ENCODE data around the gene SLC4A2. TPM values are rescaled to one million over a fixed set of nuclear protein-coding genes. Genes with fewer than 3 reads are reported as not detected.

The SLC4A2 gene
- total RNA-seq, 6 experiments from 2014 or later: 153 to 188 (median 164) TPM

DNA sequence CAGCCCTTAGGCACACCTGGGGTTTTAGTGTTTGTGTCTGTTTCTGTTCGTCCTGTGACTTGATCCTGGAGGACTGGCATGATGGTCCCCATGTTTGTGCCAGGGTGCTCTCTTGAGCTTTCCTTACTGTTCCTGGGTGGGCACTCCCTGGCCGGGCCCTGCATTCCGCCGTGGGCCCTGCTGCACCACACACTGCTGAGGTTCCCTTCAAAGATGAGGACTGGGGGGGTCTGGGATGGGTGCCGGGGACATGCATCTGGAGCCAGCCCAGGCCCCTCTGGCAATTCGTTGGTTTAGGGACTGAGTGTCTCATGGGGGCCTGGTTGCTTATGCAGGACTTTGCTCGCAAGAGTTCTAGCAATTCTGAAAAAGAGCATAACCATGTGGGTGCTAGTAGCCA, 31.6 kb downstream of the SLC4A2 start:
- DNase-seq: no peak
- Mint-ChIP-seq H3K4me1 (ENCODE audit: low read depth) (peaks cover 73% of the 10 kb centered on the region), H3K36me3 (ENCODE audit: low read depth) (no peaks in the 10 kb centered on the region; the same call in none of the 2 replicates), H3K9me3 (no peaks in the 10 kb centered on the region), H3K4me3 (no peak overlapping the region), H3K27me3 (ENCODE audit: insufficient read depth) (peaks cover 9% of the 10 kb centered on the region), H3K27ac (peak overlapping the region; percentile 53)
- TF ChIP-seq, protein P1, sequence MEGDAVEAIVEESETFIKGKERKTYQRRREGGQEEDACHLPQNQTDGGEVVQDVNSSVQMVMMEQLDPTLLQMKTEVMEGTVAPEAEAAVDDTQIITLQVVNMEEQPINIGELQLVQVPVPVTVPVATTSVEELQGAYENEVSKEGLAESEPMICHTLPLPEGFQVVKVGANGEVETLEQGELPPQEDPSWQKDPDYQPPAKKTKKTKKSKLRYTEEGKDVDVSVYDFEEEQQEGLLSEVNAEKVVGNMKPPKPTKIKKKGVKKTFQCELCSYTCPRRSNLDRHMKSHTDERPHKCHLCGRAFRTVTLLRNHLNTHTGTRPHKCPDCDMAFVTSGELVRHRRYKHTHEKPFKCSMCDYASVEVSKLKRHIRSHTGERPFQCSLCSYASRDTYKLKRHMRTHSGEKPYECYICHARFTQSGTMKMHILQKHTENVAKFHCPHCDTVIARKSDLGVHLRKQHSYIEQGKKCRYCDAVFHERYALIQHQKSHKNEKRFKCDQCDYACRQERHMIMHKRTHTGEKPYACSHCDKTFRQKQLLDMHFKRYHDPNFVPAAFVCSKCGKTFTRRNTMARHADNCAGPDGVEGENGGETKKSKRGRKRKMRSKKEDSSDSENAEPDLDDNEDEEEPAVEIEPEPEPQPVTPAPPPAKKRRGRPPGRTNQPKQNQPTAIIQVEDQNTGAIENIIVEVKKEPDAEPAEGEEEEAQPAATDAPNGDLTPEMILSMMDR (IDR thresholded peaks at IDR 0.05): no peak

DNA sequence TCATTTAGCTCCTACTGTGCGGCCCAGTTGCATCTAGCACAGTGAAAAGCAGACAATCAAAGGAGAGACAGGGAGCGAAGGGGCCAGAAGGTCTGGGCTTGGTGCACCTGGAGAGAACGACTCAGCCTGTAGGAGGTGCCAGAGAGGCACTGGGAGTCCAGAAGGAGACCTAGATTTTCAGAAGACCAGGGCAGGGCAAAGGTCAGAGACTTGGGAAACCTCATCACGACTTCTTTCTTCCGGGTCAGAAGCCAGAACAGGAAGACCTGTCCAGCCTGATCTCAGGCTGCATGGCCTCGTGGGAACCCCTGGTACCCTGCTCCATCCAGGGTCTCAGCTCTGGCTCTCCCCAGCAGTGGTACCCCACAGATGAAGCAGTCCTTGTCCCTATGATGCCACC, 32.0 kb downstream of the SLC4A2 start:
- Mint-ChIP-seq H3K9me3 (no peaks in the 10 kb centered on the region), H3K27me3 (ENCODE audit: insufficient read depth) (peaks cover 9% of the 10 kb centered on the region), H3K27ac (peak overlapping the region; percentile 53), H3K4me1 (ENCODE audit: low read depth) (peaks cover 75% of the 10 kb centered on the region), H3K4me3 (no peak overlapping the region), H3K36me3 (ENCODE audit: low read depth) (no peaks in the 10 kb centered on the region; the same call in none of the 2 replicates)
- DNase-seq: no peak
- TF ChIP-seq, protein P1 (IDR thresholded peaks at IDR 0.05): peak; percentile 78

DNA sequence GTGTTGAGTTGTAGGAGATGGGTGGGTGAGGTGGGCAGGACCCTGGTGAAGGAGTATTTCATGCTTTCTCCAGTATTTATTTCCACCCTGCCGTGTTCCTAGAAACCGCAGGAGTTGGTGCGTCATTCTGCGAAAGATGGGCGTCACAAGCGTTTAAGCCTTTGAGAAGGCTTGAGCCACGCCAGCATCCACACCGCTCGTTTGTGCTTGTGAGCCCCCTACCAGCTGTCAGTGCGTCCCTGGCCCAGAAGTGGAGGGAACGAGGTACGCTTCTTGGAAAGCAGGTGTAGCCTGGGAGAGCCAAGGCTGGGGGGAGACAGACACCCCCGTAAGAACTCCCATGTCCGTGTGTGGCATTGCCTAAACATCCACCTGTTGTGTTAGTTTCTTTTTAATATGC, 32.6 kb downstream of the SLC4A2 start:
- TF ChIP-seq, protein P1 (IDR thresholded peaks at IDR 0.05): no peak
- H3K4me1 Mint-ChIP-seq (ENCODE audit: low read depth): peaks cover 75% of the 10 kb centered on the region
- no peak for DNase-seq
- H3K27ac Mint-ChIP-seq: no peak overlapping the region
- H3K36me3 Mint-ChIP-seq (ENCODE audit: low read depth): no peaks in the 10 kb centered on the region; the same call in none of the 2 replicates
- no peaks in the 10 kb centered on the region for H3K9me3 Mint-ChIP-seq
- H3K27me3 Mint-ChIP-seq (ENCODE audit: insufficient read depth): peaks cover 9% of the 10 kb centered on the region
- H3K4me3 Mint-ChIP-seq: no peak overlapping the region

DNA sequence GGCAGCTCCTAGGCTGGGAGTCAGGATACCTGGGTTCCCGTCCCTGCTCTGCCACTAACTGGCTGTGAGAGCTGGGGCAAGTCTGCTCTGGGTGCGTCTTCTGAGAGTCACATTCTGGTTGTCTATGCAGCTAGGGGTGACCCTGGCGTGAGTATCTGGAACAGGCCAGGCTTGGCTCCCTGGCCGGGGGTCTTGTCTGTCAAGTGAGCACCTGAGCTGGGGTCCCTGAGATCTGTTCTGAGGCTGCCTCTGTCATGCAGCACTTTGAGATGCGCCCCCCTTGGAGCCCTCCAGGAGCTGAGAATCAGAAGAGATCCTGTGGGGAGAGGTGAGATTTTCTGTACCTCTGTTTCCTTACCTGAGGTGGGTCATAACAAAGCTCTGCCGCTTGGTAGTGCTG, 34.4 kb downstream of the SLC4A2 start:
- peaks cover 5% of the 10 kb centered on the region for H3K27me3 Mint-ChIP-seq (ENCODE audit: insufficient read depth)
- TF ChIP-seq, protein P1 (IDR thresholded peaks at IDR 0.05): no peak
- no peak overlapping the region for H3K4me3 Mint-ChIP-seq
- DNase-seq: no peak
- H3K4me1 Mint-ChIP-seq (ENCODE audit: low read depth): peaks cover 67% of the 10 kb centered on the region
- peak overlapping the region; percentile 81; the same call in 1 of the 2 replicates for H3K27ac Mint-ChIP-seq
- no peaks in the 10 kb centered on the region; the same call in none of the 2 replicates for H3K36me3 Mint-ChIP-seq (ENCODE audit: low read depth)
- no peaks in the 10 kb centered on the region for H3K9me3 Mint-ChIP-seq

DNA sequence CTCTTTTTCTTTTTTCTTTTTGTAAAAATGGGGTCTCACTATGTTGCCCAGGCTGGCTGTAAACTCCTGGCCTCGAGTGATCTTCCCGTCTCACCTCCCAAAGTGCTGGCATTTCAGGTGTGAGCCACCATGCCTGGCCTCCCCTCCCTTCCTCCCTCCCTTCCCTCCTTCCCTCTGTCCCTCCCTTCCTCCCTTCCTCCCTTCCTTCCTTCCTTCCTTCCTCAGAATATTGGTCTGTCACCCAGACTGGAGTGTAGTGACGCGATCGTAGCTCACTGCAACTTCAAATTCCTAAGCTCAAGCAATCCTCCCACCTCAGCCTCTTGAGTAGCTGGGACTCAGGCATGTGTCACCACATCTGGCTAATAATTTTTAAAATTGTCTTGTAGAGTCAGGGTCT, 35.3 kb downstream of the SLC4A2 start:
- Mint-ChIP-seq H3K27ac (peak overlapping the region; percentile 81), H3K36me3 (ENCODE audit: low read depth) (no peaks in the 10 kb centered on the region; the same call in 1 of the 2 replicates), H3K4me3 (no peak overlapping the region), H3K27me3 (ENCODE audit: insufficient read depth) (peaks cover 1% of the 10 kb centered on the region; the same call in 1 of the 2 replicates), H3K4me1 (ENCODE audit: low read depth) (peaks cover 57% of the 10 kb centered on the region), H3K9me3 (no peaks in the 10 kb centered on the region)
- peak; percentile 45 for DNase-seq
- TF ChIP-seq, protein P1 (IDR thresholded peaks at IDR 0.05): no peak

All from HFFc6 (cell line).